ENCODE data around the gene WDFY2.
A peak's percentile ranks its signal among the peaks of the same experiment; 100 is the strongest.

WDFY2 gene

GRCh38 chr13:51698352-51698751 is 114.1 kb downstream of the WDFY2 start:
- Histone ChIP-seq H3K4me3 (ENCODE audit: low read depth, low read length) (no peak overlapping the region), H3K27ac (no peak overlapping the region), H3K36me3 (replicated peaks) (no peaks in the 10 kb centered on the region), H3K27me3 (replicated peaks) (no peaks in the 10 kb centered on the region)
- TF ChIP-seq CTCF (IDR thresholded peaks at IDR 0.05; ENCODE audit: low read depth, low read length, missing control alignments) = no peak
- in situ Hi-C loops (cut with HindIII; ENCODE audit: low pct_ligation_motif_present, low sequenced_read_pairs) = no loop called here
- no peak for DNase-seq

DNA sequence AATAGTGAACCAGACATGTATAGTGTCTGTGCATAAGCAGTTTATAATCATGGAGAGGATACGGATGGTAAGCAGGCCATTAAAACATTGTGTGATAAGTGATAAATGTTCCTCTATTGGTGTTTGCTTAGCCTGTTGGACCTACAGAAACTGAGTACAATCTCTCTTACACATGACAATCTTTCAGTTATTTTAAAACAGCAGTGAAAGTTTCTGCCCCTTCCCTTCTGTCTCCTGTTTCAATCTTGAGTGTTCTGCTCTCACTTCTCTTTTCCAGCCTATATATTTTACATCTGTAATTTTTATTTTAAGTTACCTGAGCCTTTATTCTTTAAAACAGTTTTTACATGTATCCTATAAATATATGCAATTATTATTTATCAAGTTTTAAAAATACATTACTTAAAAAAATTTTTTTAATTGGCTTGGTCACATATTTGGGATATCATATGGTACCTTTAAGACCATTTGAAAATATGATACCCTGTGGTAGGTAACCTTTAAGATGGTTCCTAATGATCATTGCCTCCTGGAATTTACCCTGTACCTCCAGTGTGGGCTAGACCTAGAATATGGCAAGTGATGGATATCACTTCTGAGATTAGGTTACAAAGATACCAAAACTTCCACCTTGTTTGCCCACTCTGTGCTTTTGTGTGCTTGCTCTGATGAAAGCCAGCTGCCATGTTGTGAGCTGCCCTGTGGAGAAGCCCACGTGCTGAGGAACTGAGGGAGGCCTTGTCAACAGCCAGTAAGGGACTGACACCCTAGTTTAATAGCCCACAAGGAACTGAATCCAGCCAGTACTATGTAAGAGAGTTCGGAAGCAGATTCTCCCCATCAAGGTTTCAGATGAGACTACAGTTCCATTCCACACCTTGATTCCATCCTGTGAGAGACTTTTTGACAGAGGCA is 120.4 kb downstream of the WDFY2 start:
- no peak for DNase-seq
- in situ Hi-C loops (cut with HindIII; ENCODE audit: low pct_ligation_motif_present, low sequenced_read_pairs) = no loop called here
- no peak for TF ChIP-seq CTCF (IDR thresholded peaks at IDR 0.05; ENCODE audit: low read depth, low read length, missing control alignments)
- no peak overlapping the region for H3K4me3 ChIP-seq (ENCODE audit: low read depth, low read length)
- H3K36me3 ChIP-seq (replicated peaks) = no peaks in the 10 kb centered on the region
- H3K27me3 ChIP-seq (replicated peaks) = no peaks in the 10 kb centered on the region
- no peak overlapping the region for H3K27ac ChIP-seq

GRCh38 chr13:51707461-51707860 is 123.2 kb downstream of the WDFY2 start:
- H3K27ac ChIP-seq = no peak overlapping the region
- H3K36me3 ChIP-seq (replicated peaks) = no peaks in the 10 kb centered on the region
- H3K4me3 ChIP-seq (ENCODE audit: low read depth, low read length) = no peak overlapping the region
- DNase-seq = no peak
- no peak for TF ChIP-seq CTCF (IDR thresholded peaks at IDR 0.05; ENCODE audit: low read depth, low read length, missing control alignments)
- in situ Hi-C loops (cut with HindIII; ENCODE audit: low pct_ligation_motif_present, low sequenced_read_pairs) = no loop called here
- no peaks in the 10 kb centered on the region for H3K27me3 ChIP-seq (replicated peaks)

- in situ Hi-C loops (cut with HindIII; ENCODE audit: low pct_ligation_motif_present, low sequenced_read_pairs) = no loop called here
- DNase-seq = no peak
- H3K4me3 ChIP-seq (ENCODE audit: low read depth, low read length) = no peak overlapping the region
- no peak for TF ChIP-seq CTCF (IDR thresholded peaks at IDR 0.05; ENCODE audit: low read depth, low read length, missing control alignments)
- H3K27me3 ChIP-seq (replicated peaks) = no peaks in the 10 kb centered on the region
- no peaks in the 10 kb centered on the region for H3K36me3 ChIP-seq (replicated peaks)
- no peak overlapping the region for H3K27ac ChIP-seq
These were observed 129.5 kb downstream of the WDFY2 start for GRCh38 chr13:51713807-51714206.

DNA sequence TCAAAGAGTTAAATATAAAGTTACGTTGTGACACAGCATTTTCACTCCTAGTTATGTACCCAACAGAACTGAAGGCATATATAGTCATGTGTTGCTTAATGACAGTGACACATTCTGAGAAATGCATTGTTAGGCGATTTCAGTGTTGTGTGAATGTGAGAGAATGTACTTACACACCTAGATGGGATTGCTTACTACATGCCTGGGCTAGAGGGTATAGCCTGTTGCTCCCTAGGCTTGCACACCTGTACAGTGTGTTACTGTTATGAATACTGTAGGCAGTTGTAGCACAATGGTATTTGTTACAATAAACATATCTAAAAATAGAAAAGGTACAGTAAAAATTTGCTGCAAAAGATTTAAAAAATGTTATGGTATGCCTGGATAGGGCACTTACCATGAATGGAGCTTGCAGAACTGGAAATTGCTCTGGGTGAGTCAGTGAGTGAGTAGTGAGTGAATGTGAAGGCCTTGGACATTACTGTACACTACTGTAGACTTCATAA is 130.5 kb downstream of the WDFY2 start:
- peak; percentile 77 for DNase-seq
- Histone ChIP-seq H3K27ac (peak overlapping the region; percentile 3), H3K36me3 (replicated peaks) (no peaks in the 10 kb centered on the region), H3K4me3 (ENCODE audit: low read depth, low read length) (no peak overlapping the region), H3K27me3 (replicated peaks) (no peaks in the 10 kb centered on the region)
- in situ Hi-C loops (cut with HindIII; ENCODE audit: low pct_ligation_motif_present, low sequenced_read_pairs) = no loop called here
- no peak for TF ChIP-seq CTCF (IDR thresholded peaks at IDR 0.05; ENCODE audit: low read depth, low read length, missing control alignments)
